ENCODE measurements around the gene ANKRD33.

DNA sequence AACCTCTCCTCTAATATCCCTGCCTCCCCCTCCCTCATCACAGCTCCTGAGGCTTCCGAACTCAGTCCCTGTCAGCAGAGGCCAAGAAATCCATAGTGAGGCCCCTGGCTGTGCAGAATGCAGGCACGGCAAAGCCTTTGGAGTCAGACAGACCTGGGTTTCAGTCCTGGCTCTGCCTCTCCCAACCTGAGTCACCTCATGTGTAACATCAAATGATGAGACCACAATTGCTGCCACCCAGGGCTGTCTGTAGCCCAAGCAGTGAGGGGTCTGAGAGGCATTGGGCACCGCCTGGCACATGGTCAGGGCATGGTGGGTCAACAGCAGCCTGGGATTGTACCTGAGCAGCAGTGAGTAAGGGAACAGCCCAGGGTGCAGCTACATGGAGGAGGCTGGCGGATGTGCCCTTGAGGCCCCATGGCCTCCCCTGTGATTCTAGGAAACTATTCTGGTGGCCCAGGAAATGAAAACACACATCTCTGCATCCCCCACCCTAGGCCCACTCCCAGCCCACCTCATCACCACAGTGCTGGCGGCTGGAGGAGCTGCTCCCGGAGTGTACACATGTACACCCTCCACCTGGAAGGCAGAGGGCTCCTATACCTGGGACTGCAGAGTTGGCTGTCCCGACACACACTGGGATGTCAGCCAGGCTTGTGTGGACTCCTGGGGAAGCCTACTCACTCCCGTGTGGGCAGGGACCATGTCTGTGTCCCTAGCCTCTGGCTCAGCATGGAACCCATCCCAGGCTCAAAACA, 7.7 kb downstream of the ANKRD33 start:
- TF ChIP-seq, protein P1, sequence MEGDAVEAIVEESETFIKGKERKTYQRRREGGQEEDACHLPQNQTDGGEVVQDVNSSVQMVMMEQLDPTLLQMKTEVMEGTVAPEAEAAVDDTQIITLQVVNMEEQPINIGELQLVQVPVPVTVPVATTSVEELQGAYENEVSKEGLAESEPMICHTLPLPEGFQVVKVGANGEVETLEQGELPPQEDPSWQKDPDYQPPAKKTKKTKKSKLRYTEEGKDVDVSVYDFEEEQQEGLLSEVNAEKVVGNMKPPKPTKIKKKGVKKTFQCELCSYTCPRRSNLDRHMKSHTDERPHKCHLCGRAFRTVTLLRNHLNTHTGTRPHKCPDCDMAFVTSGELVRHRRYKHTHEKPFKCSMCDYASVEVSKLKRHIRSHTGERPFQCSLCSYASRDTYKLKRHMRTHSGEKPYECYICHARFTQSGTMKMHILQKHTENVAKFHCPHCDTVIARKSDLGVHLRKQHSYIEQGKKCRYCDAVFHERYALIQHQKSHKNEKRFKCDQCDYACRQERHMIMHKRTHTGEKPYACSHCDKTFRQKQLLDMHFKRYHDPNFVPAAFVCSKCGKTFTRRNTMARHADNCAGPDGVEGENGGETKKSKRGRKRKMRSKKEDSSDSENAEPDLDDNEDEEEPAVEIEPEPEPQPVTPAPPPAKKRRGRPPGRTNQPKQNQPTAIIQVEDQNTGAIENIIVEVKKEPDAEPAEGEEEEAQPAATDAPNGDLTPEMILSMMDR (conservative IDR thresholded peaks at IDR 0.05; ENCODE audit: low read depth, low read length): no peak
- no peak for TF ChIP-seq FOS (IDR thresholded peaks at IDR 0.05; ENCODE audit: low read depth, low read length)
- no peak for TF ChIP-seq POLR2A (IDR thresholded peaks at IDR 0.05; ENCODE audit: low read depth, low read length)

All from IMR-90 (cell line).